Left ventricle myocardium inferior (tissue), 1 donor: ENCODE results near the gene FNDC1. TPM values are rescaled to one million over a fixed set of nuclear protein-coding genes. Genes with fewer than 3 reads are reported as not detected.

Experiments used
- DNase-seq: peaks from one replicate; pipeline ENCODE4 v3.0.0-alpha.2; 2020
- H3K27ac ChIP-seq: fragments of 200-600 bp; replicated peaks from 2 replicates; pipeline ENCODE4 v1.8.0; 2021
- H3K27me3 ChIP-seq: fragments of 200-600 bp; 2 replicates; pipeline ENCODE4 v1.8.0; 2021; ENCODE audit warnings: low read depth
- H3K36me3 ChIP-seq: fragments of 200-600 bp; 2 replicates; pipeline ENCODE4 v1.8.0; 2021
- H3K4me1 ChIP-seq: fragments of 200-600 bp; 2 replicates; pipeline ENCODE4 v1.8.0; 2021
- H3K4me3 ChIP-seq: fragments of 200-600 bp; 2 replicates; pipeline ENCODE4 v1.8.0; 2021; ENCODE audit warnings: mild to moderate bottlenecking, moderate library complexity
- H3K9me3 ChIP-seq: fragments of 200-600 bp; replicated peaks from 2 replicates; pipeline ENCODE4 v1.8.0; 2021
- intact Hi-C: fragments of 100-400 bp; cut with micrococcal nuclease; formaldehyde crosslinking; loops from one replicate; pipeline ENCODE4 v1.11.0; 2022
- total RNA-seq: library from RNA; stranded (reverse); fragmentation: NEBNext Ultra II Directional; extraction: Animal tissue kit (Norgen Biotek cat#: 25700); gene quantifications from one replicate; pipeline ENCODE4 v1.2.1, GENCODE V29; 2021
- TF ChIP-seq, protein P1 (sequence below): fragments of 200-600 bp; IDR thresholded peaks from 2 replicates; pipeline ENCODE4 v1.8.0; 2021; ENCODE audit warnings: antibody characterized with exemption, mild to moderate bottlenecking, borderline replicate concordance
- donor health status: DM: no; HTN: yes; CAD: no; lungs with severe emphysema.

The FNDC1 gene
- total RNA-seq, 1 donor from 2014 or later: 1.8 TPM

DNA sequence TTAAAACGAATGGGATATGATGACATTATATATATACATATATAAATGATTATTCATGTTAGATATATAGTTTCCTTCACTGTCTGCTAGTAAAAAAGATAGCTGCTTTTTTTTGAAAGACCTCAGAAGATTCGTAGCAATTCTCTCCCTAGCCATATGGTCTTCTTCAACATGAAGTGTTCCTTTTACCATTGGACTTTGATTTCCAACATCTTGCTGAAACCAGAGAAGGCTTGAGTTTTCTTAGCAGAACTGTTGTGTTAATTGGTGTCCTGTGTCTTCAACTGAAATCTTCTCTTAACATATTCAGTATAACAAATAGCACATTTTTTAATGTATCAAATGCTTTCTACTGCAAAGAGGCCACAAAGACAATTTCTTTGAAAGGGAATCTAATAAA, 55.3 kb downstream of the FNDC1 start:
- Histone ChIP-seq H3K27me3 (peaks cover 97% of the 10 kb centered on the region), H3K9me3 (no peaks in the 10 kb centered on the region), H3K4me3 (no peak overlapping the region), H3K27ac (no peak overlapping the region), H3K4me1 (no peaks in the 10 kb centered on the region), H3K36me3 (no peaks in the 10 kb centered on the region)
- TF ChIP-seq, protein P1, sequence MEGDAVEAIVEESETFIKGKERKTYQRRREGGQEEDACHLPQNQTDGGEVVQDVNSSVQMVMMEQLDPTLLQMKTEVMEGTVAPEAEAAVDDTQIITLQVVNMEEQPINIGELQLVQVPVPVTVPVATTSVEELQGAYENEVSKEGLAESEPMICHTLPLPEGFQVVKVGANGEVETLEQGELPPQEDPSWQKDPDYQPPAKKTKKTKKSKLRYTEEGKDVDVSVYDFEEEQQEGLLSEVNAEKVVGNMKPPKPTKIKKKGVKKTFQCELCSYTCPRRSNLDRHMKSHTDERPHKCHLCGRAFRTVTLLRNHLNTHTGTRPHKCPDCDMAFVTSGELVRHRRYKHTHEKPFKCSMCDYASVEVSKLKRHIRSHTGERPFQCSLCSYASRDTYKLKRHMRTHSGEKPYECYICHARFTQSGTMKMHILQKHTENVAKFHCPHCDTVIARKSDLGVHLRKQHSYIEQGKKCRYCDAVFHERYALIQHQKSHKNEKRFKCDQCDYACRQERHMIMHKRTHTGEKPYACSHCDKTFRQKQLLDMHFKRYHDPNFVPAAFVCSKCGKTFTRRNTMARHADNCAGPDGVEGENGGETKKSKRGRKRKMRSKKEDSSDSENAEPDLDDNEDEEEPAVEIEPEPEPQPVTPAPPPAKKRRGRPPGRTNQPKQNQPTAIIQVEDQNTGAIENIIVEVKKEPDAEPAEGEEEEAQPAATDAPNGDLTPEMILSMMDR: no peak
- no peak for DNase-seq
- intact Hi-C loops: no loop called here

GRCh38 chr6:159229651-159230051, 60.5 kb downstream of the FNDC1 start:
- Histone ChIP-seq H3K27me3 (peaks cover 93% of the 10 kb centered on the region), H3K36me3 (no peaks in the 10 kb centered on the region), H3K9me3 (no peaks in the 10 kb centered on the region), H3K4me3 (no peak overlapping the region), H3K4me1 (peaks cover 4% of the 10 kb centered on the region), H3K27ac (no peak overlapping the region)
- TF ChIP-seq, protein P1: no peak
- intact Hi-C loops: no loop called here
- no peak for DNase-seq

DNA sequence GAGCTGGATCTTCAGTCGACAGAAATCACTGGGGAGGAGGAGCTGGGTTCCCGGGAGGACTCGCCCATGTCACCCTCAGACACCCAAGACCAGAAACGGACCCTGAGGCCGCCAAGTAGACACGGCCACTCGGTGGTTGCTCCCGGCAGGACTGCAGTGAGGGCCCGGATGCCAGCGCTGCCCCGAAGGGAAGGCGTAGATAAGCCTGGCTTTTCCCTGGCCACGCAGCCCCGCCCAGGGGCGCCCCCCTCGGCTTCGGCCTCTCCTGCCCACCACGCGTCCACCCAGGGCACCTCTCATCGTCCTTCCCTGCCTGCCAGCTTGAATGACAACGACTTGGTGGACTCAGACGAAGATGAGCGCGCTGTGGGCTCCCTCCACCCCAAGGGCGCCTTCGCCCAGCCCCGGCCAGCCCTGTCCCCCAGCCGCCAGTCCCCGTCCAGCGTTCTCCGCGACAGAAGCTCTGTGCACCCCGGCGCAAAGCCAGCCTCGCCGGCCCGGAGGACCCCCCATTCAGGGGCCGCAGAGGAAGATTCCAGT, 63.0 kb downstream of the FNDC1 start:
- no peak for DNase-seq
- Histone ChIP-seq H3K27ac (no peak overlapping the region), H3K27me3 (peaks cover 90% of the 10 kb centered on the region), H3K4me1 (peaks cover 4% of the 10 kb centered on the region), H3K9me3 (no peaks in the 10 kb centered on the region), H3K4me3 (no peak overlapping the region), H3K36me3 (no peaks in the 10 kb centered on the region)
- TF ChIP-seq, protein P1: no peak
- intact Hi-C loops: no loop called here

GRCh38 chr6:159232751-159233150, 63.6 kb downstream of the FNDC1 start:
- Histone ChIP-seq H3K4me1 (peaks cover 4% of the 10 kb centered on the region), H3K27ac (no peak overlapping the region), H3K27me3 (peaks cover 90% of the 10 kb centered on the region), H3K36me3 (no peaks in the 10 kb centered on the region), H3K4me3 (no peak overlapping the region), H3K9me3 (no peaks in the 10 kb centered on the region)
- TF ChIP-seq, protein P1: no peak
- intact Hi-C loops: no loop called here
- no peak for DNase-seq

DNA sequence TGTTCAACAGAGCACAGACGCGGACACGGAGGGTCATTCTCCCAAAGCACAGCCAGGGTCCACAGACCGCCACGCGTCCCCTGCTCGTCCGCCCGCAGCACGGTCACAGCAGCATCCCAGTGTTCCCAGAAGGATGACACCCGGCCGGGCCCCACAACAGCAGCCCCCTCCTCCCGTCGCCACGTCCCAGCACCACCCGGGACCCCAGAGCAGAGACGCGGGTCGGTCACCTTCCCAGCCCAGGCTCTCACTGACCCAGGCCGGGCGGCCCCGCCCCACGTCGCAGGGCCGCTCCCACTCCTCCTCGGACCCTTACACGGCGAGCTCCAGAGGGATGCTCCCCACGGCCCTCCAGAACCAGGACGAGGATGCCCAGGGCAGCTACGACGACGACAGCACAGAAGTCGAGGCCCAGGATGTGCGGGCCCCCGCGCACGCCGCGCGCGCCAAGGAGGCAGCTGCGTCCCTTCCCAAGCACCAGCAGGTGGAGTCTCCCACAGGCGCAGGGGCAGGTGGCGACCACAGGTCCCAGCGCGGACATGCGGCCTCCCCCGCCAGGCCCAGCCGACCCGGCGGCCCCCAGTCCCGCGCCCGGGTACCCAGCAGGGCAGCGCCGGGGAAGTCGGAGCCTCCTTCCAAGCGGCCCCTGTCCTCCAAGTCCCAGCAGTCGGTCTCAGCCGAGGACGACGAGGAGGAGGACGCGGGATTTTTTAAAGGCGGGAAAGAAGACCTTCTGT, 64.3 kb downstream of the FNDC1 start:
- H3K27me3 ChIP-seq: peaks cover 89% of the 10 kb centered on the region
- no peak for DNase-seq

More for the DNA sequence above, 64.3 kb downstream of the FNDC1 start:
- Histone ChIP-seq H3K36me3 (no peaks in the 10 kb centered on the region), H3K9me3 (no peaks in the 10 kb centered on the region), H3K4me1 (peaks cover 4% of the 10 kb centered on the region), H3K27ac (no peak overlapping the region), H3K4me3 (peak overlapping the region; percentile 21)
- intact Hi-C loops: no loop called here
- TF ChIP-seq, protein P1: no peak
